CD4-positive, alpha-beta T cell treated with Interleukin-21 for 1 hour (primary cell): ENCODE measurements around the gene NUDT2.
"Not testable (repeated sequence)": the region's sequence is repeated elsewhere in the genome, so short reads cannot be mapped to it uniquely, and the experiment has no call there.

Experiments
- DNase-seq: peaks from one replicate; pipeline ENCODE4 v3.0.0-alpha.2; 2020

NUDT2 gene

GRCh38 chr9:34337403-34337802 lies 8.0 kb downstream of the NUDT2 start:
- DNase-seq: peak; percentile 5

GRCh38 chr9:34338079-34338478 lies 8.7 kb downstream of the NUDT2 start:
- not testable (repeated sequence) for DNase-seq

- no peak for DNase-seq
Measured at GRCh38 chr9:34338665-34339385, 9.5 kb downstream of the NUDT2 start.

- DNase-seq: no peak
Measured at GRCh38 chr9:34341659-34342295, 12.4 kb downstream of the NUDT2 start.

GRCh38 chr9:34343090-34343489 lies 13.7 kb downstream of the NUDT2 start:
- DNase-seq: no peak

GRCh38 chr9:34343605-34344004 lies 14.2 kb downstream of the NUDT2 start:
- no peak for DNase-seq

- DNase-seq: no peak
Measured at GRCh38 chr9:34346873-34347799, 17.8 kb downstream of the NUDT2 start.

- DNase-seq: no peak
Measured at GRCh38 chr9:34347800-34348158, 18.4 kb downstream of the NUDT2 start.

GRCh38 chr9:34349324-34349723 lies 20.0 kb downstream of the NUDT2 start:
- no peak for DNase-seq

GRCh38 chr9:34352122-34352652 lies 22.8 kb downstream of the NUDT2 start:
- DNase-seq: not testable (repeated sequence)

- not testable (repeated sequence) for DNase-seq
Measured at GRCh38 chr9:34352957-34353356, 23.6 kb downstream of the NUDT2 start.

- DNase-seq: no peak
Measured at GRCh38 chr9:34362614-34363214, 33.3 kb downstream of the NUDT2 start.

GRCh38 chr9:34363619-34364351 lies 34.4 kb downstream of the NUDT2 start:
- DNase-seq: no peak

GRCh38 chr9:34365282-34365681 lies 35.9 kb downstream of the NUDT2 start:
- no peak for DNase-seq

- DNase-seq: no peak
Measured at GRCh38 chr9:34366365-34366764, 37.0 kb downstream of the NUDT2 start.

GRCh38 chr9:34367751-34368410 lies 38.5 kb downstream of the NUDT2 start:
- DNase-seq: not testable (repeated sequence)

- DNase-seq: not testable (repeated sequence)
Measured at GRCh38 chr9:34368796-34369195, 39.4 kb downstream of the NUDT2 start.

GRCh38 chr9:34369636-34370035 lies 40.3 kb downstream of the NUDT2 start:
- no peak for DNase-seq

- DNase-seq: no peak
Measured at GRCh38 chr9:34370335-34370969, 41.1 kb downstream of the NUDT2 start.

- peak; percentile 37 for DNase-seq
Measured at GRCh38 chr9:34370970-34371880, 41.9 kb downstream of the NUDT2 start.
